ENCODE data around the gene MVB12A.

Gene MVB12A

GRCh38 chr19:17394891-17395415 is 24.9 kb upstream of the MVB12A start:
- TF ChIP-seq, protein P1, sequence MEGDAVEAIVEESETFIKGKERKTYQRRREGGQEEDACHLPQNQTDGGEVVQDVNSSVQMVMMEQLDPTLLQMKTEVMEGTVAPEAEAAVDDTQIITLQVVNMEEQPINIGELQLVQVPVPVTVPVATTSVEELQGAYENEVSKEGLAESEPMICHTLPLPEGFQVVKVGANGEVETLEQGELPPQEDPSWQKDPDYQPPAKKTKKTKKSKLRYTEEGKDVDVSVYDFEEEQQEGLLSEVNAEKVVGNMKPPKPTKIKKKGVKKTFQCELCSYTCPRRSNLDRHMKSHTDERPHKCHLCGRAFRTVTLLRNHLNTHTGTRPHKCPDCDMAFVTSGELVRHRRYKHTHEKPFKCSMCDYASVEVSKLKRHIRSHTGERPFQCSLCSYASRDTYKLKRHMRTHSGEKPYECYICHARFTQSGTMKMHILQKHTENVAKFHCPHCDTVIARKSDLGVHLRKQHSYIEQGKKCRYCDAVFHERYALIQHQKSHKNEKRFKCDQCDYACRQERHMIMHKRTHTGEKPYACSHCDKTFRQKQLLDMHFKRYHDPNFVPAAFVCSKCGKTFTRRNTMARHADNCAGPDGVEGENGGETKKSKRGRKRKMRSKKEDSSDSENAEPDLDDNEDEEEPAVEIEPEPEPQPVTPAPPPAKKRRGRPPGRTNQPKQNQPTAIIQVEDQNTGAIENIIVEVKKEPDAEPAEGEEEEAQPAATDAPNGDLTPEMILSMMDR (conservative IDR thresholded peaks at IDR 0.05; ENCODE audit: control insufficient read depth, insufficient read depth, low read depth, low read length) = peak; percentile 29
- DNase-seq (ENCODE audit: low read depth) = peak; percentile 33
- H3K4me3 ChIP-seq (ENCODE audit: control insufficient read depth, low read depth, low read length) = no peak overlapping the region

DNA sequence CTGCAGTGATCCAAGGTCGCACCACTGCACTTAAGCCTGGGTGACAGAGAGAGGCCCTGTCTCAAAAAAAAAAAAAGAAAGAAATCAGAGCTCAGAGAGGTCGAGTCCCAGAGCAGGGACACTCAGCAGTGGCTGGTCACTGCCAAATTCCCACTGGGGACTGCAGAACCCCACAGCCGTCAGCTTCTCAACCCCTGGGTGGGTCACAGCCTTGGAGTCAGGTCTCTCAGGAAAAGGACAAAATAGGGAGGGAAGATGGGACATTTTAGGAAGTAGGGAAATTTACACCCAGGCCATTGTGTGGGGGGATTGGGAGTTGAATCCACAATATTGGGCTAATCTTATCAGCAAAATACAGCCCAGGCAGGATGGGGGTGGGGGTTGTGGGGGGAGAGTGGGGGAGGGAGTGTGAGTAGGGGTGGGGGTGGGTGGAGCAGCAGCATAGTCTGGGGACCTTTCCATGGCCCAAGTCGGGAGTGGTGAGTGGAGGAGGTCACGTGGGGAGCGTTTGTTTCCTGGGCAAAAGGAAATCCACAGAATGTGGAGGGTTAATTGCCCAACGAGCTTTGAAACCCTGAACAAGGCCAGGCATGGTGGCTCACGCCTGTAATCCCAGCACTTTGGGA is 20.8 kb upstream of the MVB12A start:
- TF ChIP-seq, protein P1 (conservative IDR thresholded peaks at IDR 0.05; ENCODE audit: control insufficient read depth, insufficient read depth, low read depth, low read length) = no peak
- DNase-seq (ENCODE audit: low read depth) = no peak
- no peak overlapping the region for H3K4me3 ChIP-seq (ENCODE audit: control insufficient read depth, low read depth, low read length)

DNA sequence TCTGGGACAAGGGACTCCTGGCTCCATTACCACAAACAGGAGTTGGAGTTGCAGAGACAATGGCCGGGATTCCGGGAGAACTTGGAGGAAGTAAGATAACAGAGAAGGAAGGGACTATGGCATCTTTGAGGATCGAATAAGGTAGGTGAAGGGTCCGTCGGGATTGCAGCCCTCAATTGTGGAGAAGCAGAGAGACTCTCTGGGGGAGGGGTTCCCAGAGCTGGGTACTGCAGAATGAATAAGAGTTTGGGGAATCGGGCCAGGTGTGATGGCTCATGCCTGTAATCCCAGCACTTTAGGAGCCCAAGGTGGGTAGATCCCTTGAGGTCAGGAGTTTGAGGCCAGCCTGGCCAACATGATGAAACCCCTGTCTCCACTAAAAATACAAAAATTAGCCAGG is 18.2 kb upstream of the MVB12A start:
- TF ChIP-seq, protein P1 (conservative IDR thresholded peaks at IDR 0.05; ENCODE audit: control insufficient read depth, insufficient read depth, low read depth, low read length) = no peak
- no peak overlapping the region for H3K4me3 ChIP-seq (ENCODE audit: control insufficient read depth, low read depth, low read length)
- no peak for DNase-seq (ENCODE audit: low read depth)

GRCh38 chr19:17402982-17403855 is 16.6 kb upstream of the MVB12A start:
- TF ChIP-seq, protein P1 (conservative IDR thresholded peaks at IDR 0.05; ENCODE audit: control insufficient read depth, insufficient read depth, low read depth, low read length) = no peak
- DNase-seq (ENCODE audit: low read depth) = no peak
- H3K4me3 ChIP-seq (ENCODE audit: control insufficient read depth, low read depth, low read length) = no peak overlapping the region

GRCh38 chr19:17404015-17404414 is 15.8 kb upstream of the MVB12A start:
- DNase-seq (ENCODE audit: low read depth) = no peak
- TF ChIP-seq, protein P1 (conservative IDR thresholded peaks at IDR 0.05; ENCODE audit: control insufficient read depth, insufficient read depth, low read depth, low read length) = no peak

GRCh38 chr19:17404621-17405249 is 15.1 kb upstream of the MVB12A start:
- DNase-seq (ENCODE audit: low read depth) = no peak
- no peak overlapping the region for H3K4me3 ChIP-seq (ENCODE audit: control insufficient read depth, low read depth, low read length)
- TF ChIP-seq, protein P1 (conservative IDR thresholded peaks at IDR 0.05; ENCODE audit: control insufficient read depth, insufficient read depth, low read depth, low read length) = no peak

More at GRCh38 chr19:17404015-17404414, 15.8 kb upstream of the MVB12A start:
- no peak overlapping the region for H3K4me3 ChIP-seq (ENCODE audit: control insufficient read depth, low read depth, low read length)

Measured in fibroblast of mammary gland (primary cell).